HG03565 (cell line): ENCODE measurements around the gene SUSD4.

Experiments used
- ATAC-seq: cut with Tn5 transposase; IDR thresholded peaks from one replicate; pipeline ENCODE4 v1.9.1; 2021; ENCODE audit warnings: mild to moderate bottlenecking, moderate library complexity; ENCODE audit not compliant: unreplicated experiment

Gene SUSD4

GRCh38 chr1:223197923-223198627, 165.9 kb downstream of the SUSD4 start:
- no peak for ATAC-seq

- ATAC-seq, result peak; percentile 78
These were observed 173.9 kb downstream of the SUSD4 start for GRCh38 chr1:223189903-223190724.

DNA sequence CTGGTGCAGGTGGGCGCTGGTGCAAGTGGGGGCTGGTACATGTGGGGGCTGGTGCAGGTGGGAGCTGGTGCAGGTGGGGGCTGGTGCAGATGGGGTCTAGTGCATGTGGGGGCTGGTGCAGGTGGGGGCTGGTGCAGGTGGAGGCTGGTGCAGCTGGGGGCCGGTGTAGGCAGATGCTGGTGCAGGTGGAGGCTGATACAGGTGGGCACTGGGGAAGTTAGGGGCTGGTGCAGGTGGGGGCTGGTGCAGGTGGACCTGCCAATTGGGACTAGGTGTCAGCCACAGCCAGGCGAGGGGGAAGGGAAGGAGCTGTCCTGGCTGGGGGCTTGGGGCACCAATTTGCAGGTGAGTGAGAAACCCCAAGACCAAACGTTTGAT, 174.5 kb downstream of the SUSD4 start:
- no peak for ATAC-seq

DNA sequence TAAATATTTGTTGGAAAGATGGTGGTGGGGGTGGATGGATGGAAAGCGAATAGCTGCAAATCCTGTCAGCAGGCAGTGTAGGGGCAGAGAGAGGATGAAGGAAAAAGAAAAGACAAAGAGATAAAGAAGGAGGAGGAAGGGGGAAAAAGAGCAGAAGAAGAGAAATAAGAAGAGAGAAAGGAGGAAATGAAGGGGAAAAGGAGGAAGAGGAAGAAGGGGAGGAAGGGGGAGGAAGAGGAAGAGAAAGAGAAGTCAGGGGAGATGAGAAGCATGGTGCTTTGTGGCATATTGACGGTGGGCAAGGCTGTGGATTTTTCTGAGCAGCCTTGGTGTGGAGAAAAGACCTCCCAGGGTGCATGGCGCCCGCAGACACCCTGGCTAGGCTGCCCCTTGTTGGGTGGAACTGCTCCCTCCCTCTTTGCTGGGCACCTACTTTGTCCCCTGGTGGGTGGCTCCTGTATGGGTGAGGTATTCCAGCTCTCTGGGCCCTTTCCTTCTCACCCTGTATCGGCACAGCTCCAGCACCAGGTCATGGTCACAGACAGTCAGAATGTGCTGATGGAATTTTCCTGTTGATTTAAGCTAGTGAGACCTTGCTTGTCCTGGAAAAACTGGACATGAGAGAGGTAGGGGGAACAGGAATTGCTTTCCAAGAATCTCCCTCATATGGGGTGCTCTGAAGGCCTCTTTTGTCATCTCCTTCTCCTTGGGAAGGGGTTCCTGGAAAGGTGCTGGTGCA, 175.2 kb downstream of the SUSD4 start:
- no peak for ATAC-seq

GRCh38 chr1:223186800-223187199, 177.2 kb downstream of the SUSD4 start:
- ATAC-seq, result no peak

GRCh38 chr1:223183268-223183862, 180.6 kb downstream of the SUSD4 start:
- no peak for ATAC-seq

- ATAC-seq, result no peak
These were observed 183.2 kb downstream of the SUSD4 start for GRCh38 chr1:223180731-223181321.

- no peak for ATAC-seq
These were observed 184.2 kb downstream of the SUSD4 start for GRCh38 chr1:223179786-223180185.

- ATAC-seq, result no peak
These were observed 184.7 kb downstream of the SUSD4 start for GRCh38 chr1:223179280-223179679.

GRCh38 chr1:223177681-223178080, 186.3 kb downstream of the SUSD4 start:
- no peak for ATAC-seq

DNA sequence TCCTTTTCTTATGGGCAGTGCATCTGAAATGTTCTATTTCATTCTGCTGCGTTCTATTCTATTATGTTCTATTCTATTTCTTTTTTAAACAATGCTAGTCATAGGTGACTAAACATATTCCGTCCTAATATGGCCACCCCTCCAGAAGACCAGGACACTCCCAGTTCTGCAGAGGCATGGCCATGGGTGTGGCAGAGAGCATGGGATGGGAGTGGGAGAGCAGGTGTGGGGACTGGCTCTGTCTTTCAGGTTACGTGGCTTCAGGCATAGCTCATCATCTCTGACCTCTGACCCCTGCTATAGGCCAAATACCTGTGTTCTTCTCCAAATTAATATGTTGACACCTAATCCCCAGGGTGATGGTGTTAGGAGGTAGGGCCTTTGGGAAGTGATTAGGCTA, 187.5 kb downstream of the SUSD4 start:
- ATAC-seq, result no peak

DNA sequence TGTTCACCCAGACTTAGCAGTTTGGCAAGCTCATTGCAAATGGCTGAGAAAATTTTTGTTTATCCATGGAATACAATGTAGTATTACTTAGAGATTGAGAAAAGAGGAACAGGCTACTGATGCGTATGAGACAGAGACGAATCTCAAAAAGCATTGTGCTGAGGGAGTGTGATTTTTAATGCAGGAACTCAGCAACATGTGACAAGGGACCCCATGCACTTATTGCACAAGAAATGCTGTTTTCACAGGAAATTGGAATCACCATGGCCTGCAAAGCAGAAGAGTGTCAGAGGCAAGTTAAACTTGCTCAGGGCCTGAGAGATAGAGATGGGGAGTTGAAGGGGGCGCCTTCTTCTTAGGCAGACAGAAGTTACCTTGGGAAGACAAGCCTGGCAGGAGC, 188.3 kb downstream of the SUSD4 start:
- ATAC-seq, result no peak

DNA sequence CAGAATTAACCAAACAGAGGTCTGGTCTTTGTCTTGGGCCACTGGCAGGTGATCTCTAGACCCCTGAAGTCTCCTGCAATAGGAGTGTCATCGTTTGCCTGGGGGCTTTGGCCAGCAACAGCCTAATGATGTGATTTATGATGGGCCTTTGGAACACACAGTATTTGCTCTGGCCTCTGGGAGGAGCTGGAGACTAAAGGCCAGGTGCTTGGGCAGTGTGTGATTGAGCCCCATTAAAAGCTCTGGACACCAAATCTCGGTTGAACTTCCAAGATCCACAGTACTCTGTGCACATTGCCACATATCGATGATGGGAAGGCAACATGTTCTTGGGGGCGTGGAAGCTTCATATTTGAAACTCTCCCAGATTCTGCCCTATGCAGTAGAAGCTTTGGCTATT, 188.9 kb downstream of the SUSD4 start:
- no peak for ATAC-seq
